Measurements from ENCODE around the gene EFNA4. TPM values are rescaled to one million over a fixed set of nuclear protein-coding genes. Genes with fewer than 3 reads are reported as not detected.

Gene EFNA4
- total RNA-seq, 1 donor from 2014 or later = 11.8 TPM

DNA sequence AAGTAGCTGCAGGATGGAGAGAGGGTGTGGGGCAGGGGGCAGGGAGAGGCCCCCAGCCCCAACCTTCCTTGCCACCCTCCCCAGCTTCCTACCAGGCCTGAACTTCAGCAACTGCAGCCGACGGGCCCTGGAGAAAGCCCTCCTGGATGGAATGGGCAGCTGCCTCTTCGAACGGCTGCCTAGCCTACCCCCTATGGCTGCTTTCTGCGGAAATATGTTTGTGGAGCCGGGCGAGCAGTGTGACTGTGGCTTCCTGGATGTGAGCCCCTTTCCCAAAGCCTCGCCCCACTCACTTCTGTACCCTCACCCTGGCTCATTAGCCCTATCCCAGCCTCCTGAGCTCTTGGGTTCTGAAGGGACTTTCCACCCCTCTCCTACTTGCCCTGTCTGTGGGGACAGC is 6.4 kb upstream of the EFNA4 start:
- Histone ChIP-seq H3K27ac (ENCODE audit: low read depth, low read length) (no peak overlapping the region), H3K4me1 (ENCODE audit: insufficient read depth, low read length) (peaks cover 12% of the 10 kb centered on the region)
- no peak for DNase-seq (ENCODE audit: low read depth)

GRCh38 chr1:155057788-155058211 is 5.7 kb upstream of the EFNA4 start:
- TF ChIP-seq CTCF (IDR thresholded peaks at IDR 0.05; ENCODE audit: insufficient read depth, low read depth, low read length) (peak; percentile 14), EZH2 (IDR thresholded peaks at IDR 0.05; ENCODE audit: insufficient read depth, low read length) (no peak)
- Mint-ChIP-seq H3K27ac (ENCODE audit: unreplicated experiment) (no peak overlapping the region), H3K9me3 (ENCODE audit: unreplicated experiment) (no peaks in the 10 kb centered on the region), H3K36me3 (ENCODE audit: low read depth, unreplicated experiment) (peaks cover 13% of the 10 kb centered on the region), H3K27me3 (ENCODE audit: low read depth, unreplicated experiment) (no peaks in the 10 kb centered on the region), H3K4me3 (ENCODE audit: unreplicated experiment) (no peak overlapping the region), H3K4me1 (ENCODE audit: low read depth, unreplicated experiment) (peaks cover 9% of the 10 kb centered on the region)
- H3K36me3 ChIP-seq (ENCODE audit: insufficient read depth, low read length) = peaks cover 4% of the 10 kb centered on the region
- no peak overlapping the region for H3K9ac ChIP-seq (ENCODE audit: low read length)
- H3K4me3 ChIP-seq (ENCODE audit: insufficient read depth, low read depth, low read length) = no peak overlapping the region
- H3K9me3 ChIP-seq (ENCODE audit: insufficient read depth, low read depth, low read length) = no peaks in the 10 kb centered on the region
- no peak overlapping the region for H3K27ac ChIP-seq (ENCODE audit: low read depth, low read length)
- H3K4me1 ChIP-seq (ENCODE audit: insufficient read depth, low read length) = peaks cover 6% of the 10 kb centered on the region
- no peaks in the 10 kb centered on the region for H3K79me2 ChIP-seq (ENCODE audit: insufficient read depth, low read length)
- FAIRE-seq (no peak), DNase-seq (ENCODE audit: low read depth) (no peak)
- H3K4me2 ChIP-seq (ENCODE audit: low read length) = no peak overlapping the region
- no peak overlapping the region for H2AFZ ChIP-seq (ENCODE audit: low read depth, low read length)
- peaks cover 26% of the 10 kb centered on the region for H4K20me1 ChIP-seq (ENCODE audit: insufficient read depth, low read length)
- no peaks in the 10 kb centered on the region for H3K27me3 ChIP-seq (ENCODE audit: insufficient read depth, low read length)

More for the DNA sequence above, 6.4 kb upstream of the EFNA4 start:
- no peaks in the 10 kb centered on the region for H3K9me3 ChIP-seq (ENCODE audit: insufficient read depth, low read depth, low read length)
- no peak for TF ChIP-seq CTCF (IDR thresholded peaks at IDR 0.05; ENCODE audit: insufficient read depth, low read depth, low read length)
- TF ChIP-seq EZH2 (IDR thresholded peaks at IDR 0.05; ENCODE audit: insufficient read depth, low read length) = no peak
- no peaks in the 10 kb centered on the region for H3K9me3 Mint-ChIP-seq (ENCODE audit: unreplicated experiment)
- no peak for FAIRE-seq
- no peaks in the 10 kb centered on the region for H3K27me3 Mint-ChIP-seq (ENCODE audit: low read depth, unreplicated experiment)
- no peaks in the 10 kb centered on the region for H3K27me3 ChIP-seq (ENCODE audit: insufficient read depth, low read length)
- H2AFZ ChIP-seq (ENCODE audit: low read depth, low read length) = no peak overlapping the region
- peaks cover 23% of the 10 kb centered on the region for H4K20me1 ChIP-seq (ENCODE audit: insufficient read depth, low read length)
- H3K36me3 ChIP-seq (ENCODE audit: insufficient read depth, low read length) = peaks cover 4% of the 10 kb centered on the region
- no peak overlapping the region for H3K4me2 ChIP-seq (ENCODE audit: low read length)
- no peak overlapping the region for H3K27ac Mint-ChIP-seq (ENCODE audit: unreplicated experiment)
- peaks cover 13% of the 10 kb centered on the region for H3K36me3 Mint-ChIP-seq (ENCODE audit: low read depth, unreplicated experiment)
- H3K4me1 Mint-ChIP-seq (ENCODE audit: low read depth, unreplicated experiment) = peaks cover 10% of the 10 kb centered on the region
- H3K4me3 ChIP-seq (ENCODE audit: insufficient read depth, low read depth, low read length) = no peak overlapping the region
- H3K9ac ChIP-seq (ENCODE audit: low read length) = no peak overlapping the region
- H3K4me3 Mint-ChIP-seq (ENCODE audit: unreplicated experiment) = no peak overlapping the region
- H3K79me2 ChIP-seq (ENCODE audit: insufficient read depth, low read length) = no peaks in the 10 kb centered on the region

GRCh38 chr1:155060736-155061135 is 2.8 kb upstream of the EFNA4 start:
- TF ChIP-seq CTCF (IDR thresholded peaks at IDR 0.05; ENCODE audit: insufficient read depth, low read depth, low read length) = no peak
- no peak for TF ChIP-seq EZH2 (IDR thresholded peaks at IDR 0.05; ENCODE audit: insufficient read depth, low read length)
- peaks cover 13% of the 10 kb centered on the region for H3K36me3 Mint-ChIP-seq (ENCODE audit: low read depth, unreplicated experiment)
- no peak for DNase-seq (ENCODE audit: low read depth)
- no peaks in the 10 kb centered on the region for H3K9me3 Mint-ChIP-seq (ENCODE audit: unreplicated experiment)
- no peaks in the 10 kb centered on the region for H3K9me3 ChIP-seq (ENCODE audit: insufficient read depth, low read depth, low read length)
- H3K27ac ChIP-seq (ENCODE audit: low read depth, low read length) = no peak overlapping the region
- no peaks in the 10 kb centered on the region for H3K27me3 ChIP-seq (ENCODE audit: insufficient read depth, low read length)
- no peak for FAIRE-seq
- no peak overlapping the region for H3K4me3 ChIP-seq (ENCODE audit: insufficient read depth, low read depth, low read length)
- no peak overlapping the region for H3K27ac Mint-ChIP-seq (ENCODE audit: unreplicated experiment)
- no peak overlapping the region for H3K9ac ChIP-seq (ENCODE audit: low read length)
- peaks cover 23% of the 10 kb centered on the region for H3K4me1 ChIP-seq (ENCODE audit: insufficient read depth, low read length)
- H3K4me1 Mint-ChIP-seq (ENCODE audit: low read depth, unreplicated experiment) = peaks cover 5% of the 10 kb centered on the region
- H3K4me2 ChIP-seq (ENCODE audit: low read length) = no peak overlapping the region
- no peak overlapping the region for H2AFZ ChIP-seq (ENCODE audit: low read depth, low read length)
- H3K36me3 ChIP-seq (ENCODE audit: insufficient read depth, low read length) = peaks cover 4% of the 10 kb centered on the region
- no peaks in the 10 kb centered on the region for H3K27me3 Mint-ChIP-seq (ENCODE audit: low read depth, unreplicated experiment)
- H3K79me2 ChIP-seq (ENCODE audit: insufficient read depth, low read length) = peaks cover 13% of the 10 kb centered on the region
- peaks cover 32% of the 10 kb centered on the region for H4K20me1 ChIP-seq (ENCODE audit: insufficient read depth, low read length)
- H3K4me3 Mint-ChIP-seq (ENCODE audit: unreplicated experiment) = no peak overlapping the region
